Measurements from ENCODE around the gene FMO2. TPM values are rescaled to one million over a fixed set of nuclear protein-coding genes. Genes with fewer than 3 reads are reported as not detected.

The FMO2 gene
- total and polyA plus RNA-seq, 10 of the 15 experiments (the other 5 are each of a cell fraction or from before 2014, with no cell fraction given) = not detected

DNA sequence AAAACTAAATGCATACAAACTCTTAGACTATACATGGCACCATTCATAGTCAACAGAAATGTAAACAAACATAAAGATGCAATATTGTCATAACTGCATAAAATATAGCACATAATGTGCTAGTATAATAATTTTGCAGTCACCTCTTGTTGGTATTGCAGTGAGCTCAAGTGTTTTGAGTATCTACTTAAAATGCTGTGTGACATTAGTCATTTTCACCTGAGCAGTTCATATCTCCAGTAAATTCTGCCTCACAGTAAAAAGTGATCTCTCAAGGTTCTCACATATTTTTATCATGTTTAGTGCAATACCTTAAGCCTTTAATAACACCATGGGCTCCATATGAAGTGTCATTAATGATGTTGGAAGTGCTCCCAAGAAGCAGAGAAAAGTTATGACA lies 29.6 kb upstream of the FMO2 start:
- POLR2A ChIA-PET = no interaction called here
- Histone ChIP-seq H2AFZ (ENCODE audit: control insufficient read depth, low read depth, low read length) (no peak overlapping the region), H3K4me1 (ENCODE audit: control insufficient read depth, insufficient read depth, low read length) (no peaks in the 10 kb centered on the region), H3K9ac (ENCODE audit: control insufficient read depth, insufficient read depth, low read length) (no peak overlapping the region), H3K4me2 (ENCODE audit: control insufficient read depth, insufficient read depth) (no peak overlapping the region), H3K9me3 (replicated peaks; ENCODE audit: control insufficient read depth, insufficient read depth, low read length) (no peaks in the 10 kb centered on the region), H3K79me2 (ENCODE audit: control insufficient read depth, insufficient read depth, low read length) (no peaks in the 10 kb centered on the region), H3K27ac (ENCODE audit: control insufficient read depth, insufficient read depth) (no peak overlapping the region), H3K27me3 (replicated peaks in 1 of 2; ENCODE audit: control insufficient read depth in 2 of 2, insufficient read depth in 2 of 2, low read length in 1 of 2) (no peaks in the 10 kb centered on the region), H3K36me3 (ENCODE audit: control insufficient read depth in 2 of 2, insufficient read depth in 2 of 2, low read length in 1 of 2) (no peaks in the 10 kb centered on the region), H4K20me1 (ENCODE audit: control insufficient read depth, insufficient read depth) (no peaks in the 10 kb centered on the region), H3K4me3 (no peak overlapping the region)
- RAD21 ChIA-PET (ENCODE audit: unreplicated experiment) = no interaction called here
- ATAC-seq (no peak), FAIRE-seq (no peak), DNase-seq (ENCODE audit: low read depth, low spot score) (no peak)
- SMC1A ChIA-PET (ENCODE audit: uncharacterized antibody, unreplicated experiment) = no interaction called here
- intact Hi-C loops (cut with micrococcal nuclease; ENCODE audit: unreplicated experiment) (no loop called here), in situ Hi-C loops (cut with MboI) (no loop called here)
- no peak for TF ChIP-seq SREBF1 (IDR thresholded peaks at IDR 0.05; ENCODE audit: low read length)
- no peak for TF ChIP-seq TCF7 (IDR thresholded peaks at IDR 0.05; ENCODE audit: borderline replicate concordance)
- TF ChIP-seq, protein P1, sequence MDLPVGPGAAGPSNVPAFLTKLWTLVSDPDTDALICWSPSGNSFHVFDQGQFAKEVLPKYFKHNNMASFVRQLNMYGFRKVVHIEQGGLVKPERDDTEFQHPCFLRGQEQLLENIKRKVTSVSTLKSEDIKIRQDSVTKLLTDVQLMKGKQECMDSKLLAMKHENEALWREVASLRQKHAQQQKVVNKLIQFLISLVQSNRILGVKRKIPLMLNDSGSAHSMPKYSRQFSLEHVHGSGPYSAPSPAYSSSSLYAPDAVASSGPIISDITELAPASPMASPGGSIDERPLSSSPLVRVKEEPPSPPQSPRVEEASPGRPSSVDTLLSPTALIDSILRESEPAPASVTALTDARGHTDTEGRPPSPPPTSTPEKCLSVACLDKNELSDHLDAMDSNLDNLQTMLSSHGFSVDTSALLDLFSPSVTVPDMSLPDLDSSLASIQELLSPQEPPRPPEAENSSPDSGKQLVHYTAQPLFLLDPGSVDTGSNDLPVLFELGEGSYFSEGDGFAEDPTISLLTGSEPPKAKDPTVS (IDR thresholded peaks at IDR 0.05; ENCODE audit: low read depth, low read length) = no peak
- TF ChIP-seq MXI1 (IDR thresholded peaks at IDR 0.05; ENCODE audit: low read depth, low read length) = no peak
- no peak for TF ChIP-seq SPI1 (IDR thresholded peaks at IDR 0.05; ENCODE audit: borderline replicate concordance, insufficient read depth, low read depth, low read length)
- no peak for TF ChIP-seq NR2C2 (IDR thresholded peaks at IDR 0.05; ENCODE audit: borderline replicate concordance, control insufficient read depth, insufficient read length, low read depth)
- TF ChIP-seq ZNF24 (IDR thresholded peaks at IDR 0.05) = no peak
- no peak for TF ChIP-seq CREB1 (IDR thresholded peaks at IDR 0.05; ENCODE audit: low read depth)
- TF ChIP-seq, protein P2, sequence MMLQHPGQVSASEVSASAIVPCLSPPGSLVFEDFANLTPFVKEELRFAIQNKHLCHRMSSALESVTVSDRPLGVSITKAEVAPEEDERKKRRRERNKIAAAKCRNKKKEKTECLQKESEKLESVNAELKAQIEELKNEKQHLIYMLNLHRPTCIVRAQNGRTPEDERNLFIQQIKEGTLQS (IDR thresholded peaks at IDR 0.05; ENCODE audit: borderline replicate concordance, extremely low read depth, low read depth, low read length) = no peak
- no peak for TF ChIP-seq FOS (IDR thresholded peaks at IDR 0.05; ENCODE audit: borderline replicate concordance, extremely low read depth, insufficient read length)
- no peak for TF ChIP-seq RELA (IDR thresholded peaks at IDR 0.05; ENCODE audit: borderline replicate concordance, partially characterized antibody)
- no peak for TF ChIP-seq IKZF2 (IDR thresholded peaks at IDR 0.05)
- TF ChIP-seq, protein P3, sequence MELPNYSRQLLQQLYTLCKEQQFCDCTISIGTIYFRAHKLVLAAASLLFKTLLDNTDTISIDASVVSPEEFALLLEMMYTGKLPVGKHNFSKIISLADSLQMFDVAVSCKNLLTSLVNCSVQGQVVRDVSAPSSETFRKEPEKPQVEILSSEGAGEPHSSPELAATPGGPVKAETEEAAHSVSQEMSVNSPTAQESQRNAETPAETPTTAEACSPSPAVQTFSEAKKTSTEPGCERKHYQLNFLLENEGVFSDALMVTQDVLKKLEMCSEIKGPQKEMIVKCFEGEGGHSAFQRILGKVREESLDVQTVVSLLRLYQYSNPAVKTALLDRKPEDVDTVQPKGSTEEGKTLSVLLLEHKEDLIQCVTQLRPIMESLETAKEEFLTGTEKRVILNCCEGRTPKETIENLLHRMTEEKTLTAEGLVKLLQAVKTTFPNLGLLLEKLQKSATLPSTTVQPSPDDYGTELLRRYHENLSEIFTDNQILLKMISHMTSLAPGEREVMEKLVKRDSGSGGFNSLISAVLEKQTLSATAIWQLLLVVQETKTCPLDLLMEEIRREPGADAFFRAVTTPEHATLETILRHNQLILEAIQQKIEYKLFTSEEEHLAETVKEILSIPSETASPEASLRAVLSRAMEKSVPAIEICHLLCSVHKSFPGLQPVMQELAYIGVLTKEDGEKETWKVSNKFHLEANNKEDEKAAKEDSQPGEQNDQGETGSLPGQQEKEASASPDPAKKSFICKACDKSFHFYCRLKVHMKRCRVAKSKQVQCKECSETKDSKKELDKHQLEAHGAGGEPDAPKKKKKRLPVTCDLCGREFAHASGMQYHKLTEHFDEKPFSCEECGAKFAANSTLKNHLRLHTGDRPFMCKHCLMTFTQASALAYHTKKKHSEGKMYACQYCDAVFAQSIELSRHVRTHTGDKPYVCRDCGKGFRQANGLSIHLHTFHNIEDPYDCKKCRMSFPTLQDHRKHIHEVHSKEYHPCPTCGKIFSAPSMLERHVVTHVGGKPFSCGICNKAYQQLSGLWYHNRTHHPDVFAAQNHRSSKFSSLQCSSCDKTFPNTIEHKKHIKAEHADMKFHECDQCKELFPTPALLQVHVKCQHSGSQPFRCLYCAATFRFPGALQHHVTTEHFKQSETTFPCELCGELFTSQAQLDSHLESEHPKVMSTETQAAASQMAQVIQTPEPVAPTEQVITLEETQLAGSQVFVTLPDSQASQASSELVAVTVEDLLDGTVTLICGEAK (IDR thresholded peaks at IDR 0.05; ENCODE audit: borderline replicate concordance) = no peak
- no peak for TF ChIP-seq BHLHE40 (IDR thresholded peaks at IDR 0.05; ENCODE audit: borderline replicate concordance in 1 of 2, low read depth in 2 of 2, low read length in 1 of 2)
- TF ChIP-seq BMI1 (IDR thresholded peaks at IDR 0.05; ENCODE audit: borderline replicate concordance) = no peak
- TF ChIP-seq CHD2 (IDR thresholded peaks at IDR 0.05; ENCODE audit: borderline replicate concordance, low read depth, low read length) = no peak
- TF ChIP-seq MYC (IDR thresholded peaks at IDR 0.05; ENCODE audit: insufficient read depth, insufficient read length, insufficient replicate concordance, low read length, severe bottlenecking) = no peak
- BruUV-seq (replicated peaks) = no TSS peak
- CTCF ChIA-PET = no interaction called here

Data from GM12878 (cell line).